ENCODE data around the gene MASP1. TPM values are rescaled to one million over a fixed set of nuclear protein-coding genes. Genes with fewer than 3 reads are reported as not detected.
"Not testable (repeated sequence)": the region's sequence is repeated elsewhere in the genome, so short reads cannot be mapped to it uniquely, and the experiment has no call there.

Gene MASP1
- total RNA-seq, 1 experiment from 2014 or later, result not detected

GRCh38 chr3:187205683-187206082, 85.9 kb downstream of the MASP1 start:
- intact Hi-C loops (cut with micrococcal nuclease), result no loop called here
- DNase-seq (ENCODE audit: low read depth, low spot score) (no peak), ATAC-seq (no peak)
- Histone ChIP-seq H3K4me3 (replicated peaks in 1 of 2; ENCODE audit: low read depth in 1 of 2, low read length in 2 of 2) (no peak overlapping the region), H3K27me3 (ENCODE audit: insufficient read depth, low read length) (peaks cover 22% of the 10 kb centered on the region; the same call in 1 of the 2 replicates), H3K9me3 (ENCODE audit: control insufficient read depth in 1 of 2, insufficient read depth in 1 of 2, low read depth in 1 of 2, low read length in 2 of 2) (no peaks in the 10 kb centered on the region), H3K4me1 (ENCODE audit: control insufficient read depth in 1 of 2, insufficient read depth in 2 of 2, low read length in 2 of 2) (peaks cover 0 to 5% of the 10 kb centered on the region in 2 experiments; a peak in 1 of 4 replicates), H3K36me3 (ENCODE audit: control insufficient read depth in 1 of 2, insufficient read depth in 2 of 2, low read length in 2 of 2) (no peaks in the 10 kb centered on the region), H4K20me1 (ENCODE audit: insufficient read depth) (no peaks in the 10 kb centered on the region), H2AFZ (ENCODE audit: low read depth, low read length, poor library complexity, severe bottlenecking) (no peak overlapping the region), H3K9me2 (ENCODE audit: insufficient read depth) (no peaks in the 10 kb centered on the region), H3K27ac (ENCODE audit: low read depth, low read length) (no peak overlapping the region), H3K4me2 (ENCODE audit: low read length) (no peak overlapping the region), H3K9ac (ENCODE audit: low read length) (no peak overlapping the region), H3K79me2 (ENCODE audit: insufficient read depth, low read length) (no peaks in the 10 kb centered on the region)
- TF ChIP-seq SIN3A (IDR thresholded peaks at IDR 0.05; ENCODE audit: low read depth) (no peak), REST (IDR thresholded peaks at IDR 0.05; ENCODE audit: low read depth) (no peak), YY1 (IDR thresholded peaks at IDR 0.05; ENCODE audit: extremely low read depth, insufficient replicate concordance, low read depth, low read length) (no peak), ZFX (IDR thresholded peaks at IDR 0.05) (no peak), ATF3 (IDR thresholded peaks at IDR 0.05) (no peak), CTCF (IDR thresholded peaks at IDR 0.05 in 2 of 3, conservative IDR thresholded peaks at IDR 0.05 in 1 of 3; ENCODE audit: borderline replicate concordance in 1 of 3, insufficient read depth in 1 of 3, low read depth in 2 of 3, low read length in 2 of 3) (no peak), EGR1 (IDR thresholded peaks at IDR 0.05; ENCODE audit: low read depth) (no peak), EZH2phosphoT487 (IDR thresholded peaks at IDR 0.05; ENCODE audit: borderline replicate concordance) (no peak), ELF1 (IDR thresholded peaks at IDR 0.05; ENCODE audit: borderline replicate concordance, low read depth) (no peak), TCF7L2 (IDR thresholded peaks at IDR 0.05; ENCODE audit: borderline replicate concordance, extremely low read depth, insufficient read depth, insufficient read length) (no peak)
- ChIA-PET CTCF (no interaction called here), POLR2A (no interaction called here), RAD21 (ENCODE audit: low non-redundant PET in 1 of 2, low total read pairs in 2 of 2, uncharacterized antibody in 2 of 2, unreplicated experiment in 2 of 2) (no interaction called here)
- no TSS peak for BruUV-seq (replicated peaks)

- H3K4me2 ChIP-seq (ENCODE audit: low read length); H3K9ac ChIP-seq (ENCODE audit: low read length); H3K27ac ChIP-seq (ENCODE audit: low read depth, low read length); ATAC-seq; POLR2A ChIA-PET; DNase-seq (ENCODE audit: low read depth, low spot score); H3K36me3 ChIP-seq (ENCODE audit: control insufficient read depth in 1 of 2, insufficient read depth in 2 of 2, low read length in 2 of 2); H3K9me3 ChIP-seq (ENCODE audit: control insufficient read depth in 1 of 2, insufficient read depth in 1 of 2, low read depth in 1 of 2, low read length in 2 of 2); H3K4me3 ChIP-seq (replicated peaks in 1 of 2; ENCODE audit: low read depth in 1 of 2, low read length in 2 of 2); H3K4me1 ChIP-seq (ENCODE audit: control insufficient read depth in 1 of 2, insufficient read depth in 2 of 2, low read length in 2 of 2); H3K79me2 ChIP-seq (ENCODE audit: insufficient read depth, low read length); H2AFZ ChIP-seq (ENCODE audit: low read depth, low read length, poor library complexity, severe bottlenecking); CTCF ChIA-PET; intact Hi-C loops (cut with micrococcal nuclease); RAD21 ChIA-PET (ENCODE audit: low non-redundant PET in 1 of 2, low total read pairs in 2 of 2, uncharacterized antibody in 2 of 2, unreplicated experiment in 2 of 2); H4K20me1 ChIP-seq (ENCODE audit: insufficient read depth); BruUV-seq (replicated peaks); H3K9me2 ChIP-seq (ENCODE audit: insufficient read depth): not testable (repeated sequence)
- H3K27me3 ChIP-seq (ENCODE audit: insufficient read depth, low read length), result peaks cover 22% of the 10 kb centered on the region; the same call in 1 of the 2 replicates
These were observed 92.0 kb downstream of the MASP1 start for GRCh38 chr3:187199463-187200050.
